ENCODE measurements around the gene ALKBH6. TPM values are rescaled to one million over a fixed set of nuclear protein-coding genes. Genes with fewer than 3 reads are reported as not detected.

Gene ALKBH6
- total RNA-seq, 2 experiments from 2014 or later = 28.7 to 29.0 TPM

DNA sequence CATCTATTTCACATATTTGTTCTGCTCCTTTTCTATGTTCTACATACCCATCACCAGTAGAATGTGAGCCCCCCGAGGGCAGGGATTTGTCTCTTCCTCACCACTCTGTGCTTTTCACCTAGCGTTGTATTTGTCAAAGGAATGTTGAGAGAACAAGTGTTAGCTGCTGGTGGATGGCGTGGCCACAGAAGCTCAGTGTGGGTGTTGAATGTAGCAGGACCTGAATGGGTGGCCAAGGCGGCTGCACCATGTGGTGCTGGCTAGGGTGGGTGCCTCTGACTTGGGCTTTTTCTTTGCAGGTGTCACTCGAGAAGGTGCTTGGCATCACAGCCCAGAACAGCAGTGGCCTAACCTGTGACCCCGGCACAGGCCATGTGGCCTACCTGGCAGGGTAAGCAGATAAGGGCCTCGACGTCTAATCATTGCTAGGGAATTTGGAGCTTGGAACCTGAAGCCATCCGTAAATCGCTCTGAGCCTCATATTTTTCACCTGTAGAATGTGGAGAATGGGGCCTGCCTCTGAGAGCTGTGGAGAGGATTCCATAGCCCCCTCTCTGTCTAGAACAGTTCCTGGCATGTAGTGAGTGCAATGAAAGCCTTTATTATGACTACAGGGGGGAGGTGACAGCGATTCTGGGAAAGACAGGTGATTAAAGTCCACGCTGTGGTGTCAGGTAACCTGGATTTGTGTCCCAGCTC, 44.6 kb upstream of the ALKBH6 start:
- intact Hi-C loops (cut with micrococcal nuclease; ENCODE audit: unreplicated experiment) = loop anchor here (10.0 kb wide), 1 partner anchor 414 kb away; the partner anchor contains the start of genes COX6B1 and ETV2
- CTCF ChIA-PET (ENCODE audit: unreplicated experiment) = no interaction called here

DNA sequence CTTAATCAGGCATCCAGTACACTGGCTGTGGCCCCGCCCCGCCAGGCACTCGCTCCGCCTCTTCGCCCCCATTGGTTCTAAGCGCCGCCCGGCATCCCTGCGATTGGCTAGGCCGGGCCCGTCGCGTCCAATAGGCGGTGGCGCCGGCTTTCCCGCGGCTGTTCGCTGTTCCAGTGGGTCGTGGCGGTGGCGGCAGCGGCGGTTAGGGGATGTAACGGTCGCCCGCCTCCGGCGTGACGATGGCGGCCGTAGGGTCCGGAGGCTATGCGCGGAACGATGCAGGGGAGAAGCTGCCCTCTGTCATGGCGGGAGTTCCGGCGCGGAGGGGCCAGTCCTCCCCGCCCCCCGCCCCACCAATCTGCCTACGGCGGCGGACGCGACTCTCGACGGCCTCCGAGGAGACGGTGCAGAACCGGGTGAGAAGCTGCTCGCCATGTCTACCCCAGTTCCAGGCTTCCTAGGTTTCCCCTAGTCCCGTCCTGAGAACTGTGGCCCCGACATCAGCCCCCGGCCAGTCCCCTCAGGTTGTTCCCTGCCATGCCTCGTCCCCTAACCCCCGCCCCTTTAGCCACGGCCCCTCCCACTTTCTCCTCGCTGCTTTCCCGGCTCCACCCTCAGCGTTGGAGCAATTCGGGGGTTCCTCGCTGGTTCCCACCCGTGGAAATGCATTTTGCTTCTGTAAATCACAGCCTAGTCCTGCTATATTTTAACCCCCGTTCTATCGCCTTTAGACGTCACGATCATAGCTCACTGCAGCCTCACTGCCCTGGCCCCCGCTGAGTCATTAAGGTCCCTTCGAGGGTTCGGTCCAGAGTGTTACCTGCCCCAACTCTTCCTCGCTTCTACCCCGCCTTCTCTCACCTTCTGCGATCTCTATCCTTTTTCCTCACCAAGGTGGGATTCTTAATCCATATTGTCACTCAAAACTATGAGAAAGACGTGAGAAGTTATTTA, 41.0 kb upstream of the ALKBH6 start, which contains the start of gene WDR62:
Gene WDR62 (plus strand): TSS at position 165 of the 954 bp plus-strand sequence. CDS start 75 bp downstream, at position 240.
- H3K79me2 ChIP-seq (ENCODE audit: insufficient read depth, low read depth, low read length) = peaks cover 45% of the 10 kb centered on the region
- peaks cover 13% of the 10 kb centered on the region for H4K20me1 ChIP-seq (ENCODE audit: insufficient read depth, low read length)
- peak; percentile 96 for DNase-seq (ENCODE audit: low spot score)
- TF ChIP-seq EZH2phosphoT487 (IDR thresholded peaks at IDR 0.05; ENCODE audit: borderline replicate concordance, low read depth, low read length) = no peak
- TF ChIP-seq, protein P1, sequence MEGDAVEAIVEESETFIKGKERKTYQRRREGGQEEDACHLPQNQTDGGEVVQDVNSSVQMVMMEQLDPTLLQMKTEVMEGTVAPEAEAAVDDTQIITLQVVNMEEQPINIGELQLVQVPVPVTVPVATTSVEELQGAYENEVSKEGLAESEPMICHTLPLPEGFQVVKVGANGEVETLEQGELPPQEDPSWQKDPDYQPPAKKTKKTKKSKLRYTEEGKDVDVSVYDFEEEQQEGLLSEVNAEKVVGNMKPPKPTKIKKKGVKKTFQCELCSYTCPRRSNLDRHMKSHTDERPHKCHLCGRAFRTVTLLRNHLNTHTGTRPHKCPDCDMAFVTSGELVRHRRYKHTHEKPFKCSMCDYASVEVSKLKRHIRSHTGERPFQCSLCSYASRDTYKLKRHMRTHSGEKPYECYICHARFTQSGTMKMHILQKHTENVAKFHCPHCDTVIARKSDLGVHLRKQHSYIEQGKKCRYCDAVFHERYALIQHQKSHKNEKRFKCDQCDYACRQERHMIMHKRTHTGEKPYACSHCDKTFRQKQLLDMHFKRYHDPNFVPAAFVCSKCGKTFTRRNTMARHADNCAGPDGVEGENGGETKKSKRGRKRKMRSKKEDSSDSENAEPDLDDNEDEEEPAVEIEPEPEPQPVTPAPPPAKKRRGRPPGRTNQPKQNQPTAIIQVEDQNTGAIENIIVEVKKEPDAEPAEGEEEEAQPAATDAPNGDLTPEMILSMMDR (conservative IDR thresholded peaks at IDR 0.05; ENCODE audit: low read length) = 0 out of 2 replicates have a peak, but pooled peaks have one; percentile 3
- intact Hi-C loops (cut with micrococcal nuclease; ENCODE audit: unreplicated experiment) = loop anchor here (1.0 to 10.0 kb wide), 5 partner anchors 60 to 410 kb away; partner anchors contain the start of genes COX6B1, ETV2, NFKBID and POLR2I
- peaks cover 38% of the 10 kb centered on the region for H3K36me3 ChIP-seq (ENCODE audit: insufficient read depth, low read length)
- peak within 1 kb of the TSS; percentile 86 for H3K27ac ChIP-seq (ENCODE audit: low read depth, low read length, poor library complexity, severe bottlenecking)
- POLR2A ChIA-PET = interaction anchor here (0.9 to 1.2 kb wide), 2 partner anchors 47 to 64 kb away, joined by 4 to 12 read pairs; partner anchors contain the start of gene SYNE4
- H3K9me3 ChIP-seq (ENCODE audit: low read length) = no peaks in the 10 kb centered on the region
- peak within 1 kb of the TSS; percentile 57 for H2AFZ ChIP-seq (ENCODE audit: low read length)
- peaks cover 41% of the 10 kb centered on the region for H3K4me1 ChIP-seq (ENCODE audit: insufficient read depth, low read length, poor library complexity, severe bottlenecking)
- no TSS peak for BruUV-seq (replicated peaks)
- CTCF ChIA-PET (ENCODE audit: unreplicated experiment) = no interaction called here
- H3K9me2 ChIP-seq (ENCODE audit: insufficient read depth, low read length) = no peaks in the 10 kb centered on the region
- peak within 1 kb of the TSS; percentile 93 for H3K4me3 ChIP-seq (ENCODE audit: low read depth, low read length, poor library complexity, severe bottlenecking)
- H3K4me2 ChIP-seq (ENCODE audit: low read length) = peak within 1 kb of the TSS; percentile 95

More for the DNA sequence above, 44.6 kb upstream of the ALKBH6 start:
- DNase-seq (ENCODE audit: low spot score) = no peak
- H4K20me1 ChIP-seq (ENCODE audit: insufficient read depth, low read length) = peaks cover 13% of the 10 kb centered on the region
- POLR2A ChIA-PET = interaction anchor here (1.4 kb wide), 1 partner anchor 47 kb away, joined by 3 read pairs; no protein-coding TSS in a partner anchor
- TF ChIP-seq EZH2phosphoT487 (IDR thresholded peaks at IDR 0.05; ENCODE audit: borderline replicate concordance, low read depth, low read length) = no peak
- TF ChIP-seq, protein P1 (conservative IDR thresholded peaks at IDR 0.05; ENCODE audit: low read length) = no peak
- peaks cover 27% of the 10 kb centered on the region for H3K4me1 ChIP-seq (ENCODE audit: insufficient read depth, low read length, poor library complexity, severe bottlenecking)
- peaks cover 42% of the 10 kb centered on the region for H3K79me2 ChIP-seq (ENCODE audit: insufficient read depth, low read depth, low read length)
- no peaks in the 10 kb centered on the region for H3K9me3 ChIP-seq (ENCODE audit: low read length)
- H2AFZ ChIP-seq (ENCODE audit: low read length) = no peak overlapping the region
- no peak overlapping the region for H3K4me3 ChIP-seq (ENCODE audit: low read depth, low read length, poor library complexity, severe bottlenecking)
- no peak overlapping the region for H3K27ac ChIP-seq (ENCODE audit: low read depth, low read length, poor library complexity, severe bottlenecking)
- H3K9me2 ChIP-seq (ENCODE audit: insufficient read depth, low read length) = no peaks in the 10 kb centered on the region
- H3K36me3 ChIP-seq (ENCODE audit: insufficient read depth, low read length) = peaks cover 70% of the 10 kb centered on the region
- BruUV-seq (replicated peaks) = no TSS peak
- H3K4me2 ChIP-seq (ENCODE audit: low read length) = no peak overlapping the region
